Ascending aorta (tissue), 2 donors: Measurements from ENCODE around the gene DUSP16. TPM values are rescaled to one million over a fixed set of nuclear protein-coding genes. Genes with fewer than 3 reads are reported as not detected.
A peak's percentile ranks its signal among the peaks of the same experiment; 100 is the strongest.

Experiments used
- DNase-seq, 2 donors: peaks; one replicate each; pipeline ENCODE4 v3.0.0-alpha.2; 2019; ENCODE audit warnings: low spot score in 2 of 2
- H3K27ac ChIP-seq, 2 donors: fragments of 200-600 bp; sonication (generic); one replicate each; pipeline ENCODE4 v1.5.1; 2016 to 2017; ENCODE audit warnings: mild to moderate bottlenecking in 1 of 2
- H3K27me3 ChIP-seq: fragments of 200-600 bp; sonication (generic); one replicate; pipeline ENCODE4 v1.5.1; 2017
- H3K36me3 ChIP-seq, 2 donors: fragments of 200-600 bp; sonication (generic); one replicate each; pipeline ENCODE4 v1.5.1; 2016
- H3K4me1 ChIP-seq, 2 donors: fragments of 200-600 bp; sonication (generic); one replicate each; pipeline ENCODE4 v1.5.1; 2016 to 2017; ENCODE audit warnings: mild to moderate bottlenecking in 1 of 2
- H3K4me3 ChIP-seq, 2 donors: fragments of 200-600 bp; sonication (generic); one replicate each; pipeline ENCODE4 v1.5.1; 2016 to 2017; ENCODE audit warnings: mild to moderate bottlenecking in 1 of 2
- H3K9me3 ChIP-seq, 2 donors: fragments of 200-600 bp; sonication (generic); one replicate each; pipeline ENCODE4 v1.5.1; 2016
- CTCF ChIP-seq, 3 experiments: fragments of 200-600 bp in 2 of 3; fragments of 450-650 bp in 1 of 3; sonication (generic) in 2 of 3; IDR thresholded peaks; one replicate each; pipeline ENCODE4 v1.5.1; 2016 to 2019; ENCODE audit warnings: antibody characterized with exemption in 3 of 3, mild to moderate bottlenecking in 1 of 3, moderate library complexity in 1 of 3
- intact Hi-C: fragments of 100-400 bp; cut with DNase I; formaldehyde crosslinking; loops from one replicate; pipeline ENCODE4 v1.15.1; 2023
- total RNA-seq: library from RNA; depleted of rRNA; stranded (reverse); fragments of >200 nt; gene quantifications from one replicate; pipeline ENCODE4 v1.1.0, GENCODE V29; 2016

Gene DUSP16
- total RNA-seq, 1 donor from 2014 or later, result 54.8 TPM

GRCh38 chr12:12425616-12426015, 137.0 kb downstream of the DUSP16 start:
- H3K9me3 ChIP-seq, result peaks cover 5 to 20% of the 10 kb centered on the region in 2 donors
- H3K4me1 ChIP-seq, result peaks cover 9 to 18% of the 10 kb centered on the region in 2 donors
- TF ChIP-seq CTCF (IDR thresholded peaks at IDR 0.05), result no peak
- no peaks in the 10 kb centered on the region for H3K27me3 ChIP-seq
- H3K27ac ChIP-seq, result peak overlapping the region; percentile 68 to 79
- no peak overlapping the region for H3K4me3 ChIP-seq
- no peak for DNase-seq
- intact Hi-C loops, result loop anchor here (2.0 kb wide), 1 partner anchor 17 kb away; no protein-coding TSS in a partner anchor
- no peaks in the 10 kb centered on the region for H3K36me3 ChIP-seq

- Histone ChIP-seq H3K4me3 (no peak overlapping the region), H3K4me1 (peaks cover 9 to 18% of the 10 kb centered on the region in 2 donors), H3K27me3 (no peaks in the 10 kb centered on the region), H3K9me3 (peaks cover 5 to 20% of the 10 kb centered on the region in 2 donors), H3K36me3 (no peaks in the 10 kb centered on the region), H3K27ac (peak overlapping the region; percentile 68 to 79)
- no peak for TF ChIP-seq CTCF (IDR thresholded peaks at IDR 0.05)
- intact Hi-C loops, result loop anchor here (2.0 kb wide), 1 partner anchor 18 kb away; no protein-coding TSS in a partner anchor
- no peak for DNase-seq
Measured at GRCh38 chr12:12425001-12425400, 137.7 kb downstream of the DUSP16 start.

Other genes starting within 250 kb of the DUSP16 start
- gene MANSC1, start 212.6 kb downstream of the DUSP16 start, total RNA-seq, result 72.1 TPM
- gene BORCS5, start 205.8 kb downstream of the DUSP16 start, total RNA-seq, result 3.0 TPM
- 19.4 TPM for gene CREBL2, start 49.0 kb upstream of the DUSP16 start, total RNA-seq
- not detected for gene GPR19, start 133.3 kb upstream of the DUSP16 start, total RNA-seq
- 65.1 TPM for gene CDKN1B, start 154.5 kb upstream of the DUSP16 start, total RNA-seq
- gene APOLD1, start 222.8 kb upstream of the DUSP16 start, total RNA-seq, result 189 TPM